PC-3 (cell line): Measurements from ENCODE around the gene CHRNB1.

Source experiments
- EZH2 ChIP-seq: fragments of 300-600 bp; sonication (generic); IDR thresholded peaks from one replicate; pipeline ENCODE4 v1.6.1; 2017; ENCODE audit warnings: antibody characterized with exemption, mild to moderate bottlenecking, low read length; ENCODE audit not compliant: unreplicated experiment
- EZH2phosphoT487 ChIP-seq: fragments of 300-600 bp; sonication (generic); IDR thresholded peaks from 2 replicates; pipeline ENCODE4 v1.6.1; 2018; ENCODE audit warnings: mild to moderate bottlenecking, antibody characterized with exemption, low read length, borderline replicate concordance
- TF ChIP-seq, protein P1 (sequence below): fragments of 300-600 bp; sonication (generic); conservative IDR thresholded peaks from 2 replicates; pipeline ENCODE4 v1.5.1; 2017; ENCODE audit warnings: antibody characterized with exemption, low read depth, mild to moderate bottlenecking, low read length

DNA sequence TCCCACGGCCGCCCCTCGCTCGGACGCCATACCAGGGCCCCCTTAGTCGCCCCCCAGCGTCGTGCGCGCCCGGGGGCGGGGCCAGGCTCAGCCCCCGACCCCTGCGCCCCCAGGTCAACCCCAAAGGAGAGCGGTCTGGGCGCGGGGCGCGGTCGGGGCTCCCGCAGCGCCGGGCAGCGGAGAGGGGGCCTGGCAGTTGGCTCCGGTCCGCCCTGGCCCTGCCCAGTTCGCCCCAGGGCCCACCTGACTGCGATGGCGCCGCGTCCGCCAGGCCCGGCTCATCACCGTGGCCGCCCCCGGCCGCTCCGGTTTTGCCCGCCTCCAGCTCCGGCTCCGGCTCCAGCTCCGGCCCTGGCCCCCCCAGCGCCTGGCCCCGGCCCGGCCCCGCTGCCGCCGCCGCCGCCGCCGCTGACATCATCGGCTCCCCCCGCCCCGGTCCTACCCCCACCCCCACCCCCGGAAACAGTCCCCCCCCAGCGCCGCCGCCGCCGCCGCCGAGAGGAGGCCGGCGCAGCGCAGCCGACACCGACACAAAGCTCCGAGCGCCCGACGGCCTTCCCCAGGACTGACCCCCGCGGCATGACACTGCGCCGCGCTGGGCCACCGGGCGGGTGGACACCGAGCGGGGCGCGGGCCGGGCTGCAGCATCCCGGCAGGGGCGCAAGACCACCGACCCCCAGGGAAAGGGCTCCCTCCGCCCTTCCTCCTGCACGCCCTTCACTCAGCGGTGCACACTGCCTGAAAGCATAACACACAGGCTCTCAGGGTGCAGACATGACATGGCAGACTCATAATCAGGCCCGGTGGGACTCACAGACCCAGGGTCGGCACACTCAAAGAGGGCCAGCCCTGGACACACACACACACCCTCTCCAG, 34.6 kb downstream of the CHRNB1 start, which contains the start of gene ZBTB4:
- TF ChIP-seq, protein P1, sequence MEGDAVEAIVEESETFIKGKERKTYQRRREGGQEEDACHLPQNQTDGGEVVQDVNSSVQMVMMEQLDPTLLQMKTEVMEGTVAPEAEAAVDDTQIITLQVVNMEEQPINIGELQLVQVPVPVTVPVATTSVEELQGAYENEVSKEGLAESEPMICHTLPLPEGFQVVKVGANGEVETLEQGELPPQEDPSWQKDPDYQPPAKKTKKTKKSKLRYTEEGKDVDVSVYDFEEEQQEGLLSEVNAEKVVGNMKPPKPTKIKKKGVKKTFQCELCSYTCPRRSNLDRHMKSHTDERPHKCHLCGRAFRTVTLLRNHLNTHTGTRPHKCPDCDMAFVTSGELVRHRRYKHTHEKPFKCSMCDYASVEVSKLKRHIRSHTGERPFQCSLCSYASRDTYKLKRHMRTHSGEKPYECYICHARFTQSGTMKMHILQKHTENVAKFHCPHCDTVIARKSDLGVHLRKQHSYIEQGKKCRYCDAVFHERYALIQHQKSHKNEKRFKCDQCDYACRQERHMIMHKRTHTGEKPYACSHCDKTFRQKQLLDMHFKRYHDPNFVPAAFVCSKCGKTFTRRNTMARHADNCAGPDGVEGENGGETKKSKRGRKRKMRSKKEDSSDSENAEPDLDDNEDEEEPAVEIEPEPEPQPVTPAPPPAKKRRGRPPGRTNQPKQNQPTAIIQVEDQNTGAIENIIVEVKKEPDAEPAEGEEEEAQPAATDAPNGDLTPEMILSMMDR = no peak
- TF ChIP-seq EZH2 = no peak
- no peak for TF ChIP-seq EZH2phosphoT487
